ENCODE data around the gene AFTPH. TPM values are rescaled to one million over a fixed set of nuclear protein-coding genes. Genes with fewer than 3 reads are reported as not detected.

AFTPH gene
- total and polyA plus RNA-seq, 7 donors, result 12.0 to 26.8 (median 13.1) TPM

DNA sequence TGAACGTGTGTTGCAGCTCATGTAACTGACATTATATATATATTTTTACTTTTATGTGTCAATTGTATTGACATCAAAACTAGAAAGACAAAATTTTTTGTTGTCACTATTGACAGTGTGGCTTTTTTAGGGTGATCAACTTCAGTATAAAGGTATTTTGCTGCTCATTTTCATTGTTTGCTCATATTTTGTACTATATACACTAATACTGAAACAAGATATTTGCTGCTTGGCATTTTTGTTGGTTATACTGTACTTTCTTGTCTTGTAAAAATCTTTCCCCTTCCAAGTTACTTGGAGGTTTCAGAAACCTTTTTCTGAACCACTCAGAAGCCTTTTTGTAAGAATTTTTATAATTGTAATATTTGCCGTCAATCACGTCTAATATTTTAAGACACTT, 16.5 kb downstream of the AFTPH start:
- Histone ChIP-seq H3K36me3 (ENCODE audit: insufficient read depth in 1 of 2, low read depth in 1 of 2) (no peaks in the 10 kb centered on the region), H3K9me3 (no peaks in the 10 kb centered on the region), H3K27me3 (ENCODE audit: insufficient read depth in 3 of 3, low read length in 2 of 3) (no peaks in the 10 kb centered on the region), H3K4me3 (no peak overlapping the region), H3K4me1 (peaks cover 24% of the 10 kb centered on the region), H3K27ac (no peak overlapping the region)
- WGBS, 3 donors, result 80 to 96% (median 93%) methylated on average over 3 of the region's 3 CpGs
- DNase-seq (no peak), ATAC-seq (no peak)
- intact Hi-C loops (cut with DNase I), result no loop called here
- TF ChIP-seq, protein P1, sequence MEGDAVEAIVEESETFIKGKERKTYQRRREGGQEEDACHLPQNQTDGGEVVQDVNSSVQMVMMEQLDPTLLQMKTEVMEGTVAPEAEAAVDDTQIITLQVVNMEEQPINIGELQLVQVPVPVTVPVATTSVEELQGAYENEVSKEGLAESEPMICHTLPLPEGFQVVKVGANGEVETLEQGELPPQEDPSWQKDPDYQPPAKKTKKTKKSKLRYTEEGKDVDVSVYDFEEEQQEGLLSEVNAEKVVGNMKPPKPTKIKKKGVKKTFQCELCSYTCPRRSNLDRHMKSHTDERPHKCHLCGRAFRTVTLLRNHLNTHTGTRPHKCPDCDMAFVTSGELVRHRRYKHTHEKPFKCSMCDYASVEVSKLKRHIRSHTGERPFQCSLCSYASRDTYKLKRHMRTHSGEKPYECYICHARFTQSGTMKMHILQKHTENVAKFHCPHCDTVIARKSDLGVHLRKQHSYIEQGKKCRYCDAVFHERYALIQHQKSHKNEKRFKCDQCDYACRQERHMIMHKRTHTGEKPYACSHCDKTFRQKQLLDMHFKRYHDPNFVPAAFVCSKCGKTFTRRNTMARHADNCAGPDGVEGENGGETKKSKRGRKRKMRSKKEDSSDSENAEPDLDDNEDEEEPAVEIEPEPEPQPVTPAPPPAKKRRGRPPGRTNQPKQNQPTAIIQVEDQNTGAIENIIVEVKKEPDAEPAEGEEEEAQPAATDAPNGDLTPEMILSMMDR (IDR thresholded peaks at IDR 0.05), result no peak

DNA sequence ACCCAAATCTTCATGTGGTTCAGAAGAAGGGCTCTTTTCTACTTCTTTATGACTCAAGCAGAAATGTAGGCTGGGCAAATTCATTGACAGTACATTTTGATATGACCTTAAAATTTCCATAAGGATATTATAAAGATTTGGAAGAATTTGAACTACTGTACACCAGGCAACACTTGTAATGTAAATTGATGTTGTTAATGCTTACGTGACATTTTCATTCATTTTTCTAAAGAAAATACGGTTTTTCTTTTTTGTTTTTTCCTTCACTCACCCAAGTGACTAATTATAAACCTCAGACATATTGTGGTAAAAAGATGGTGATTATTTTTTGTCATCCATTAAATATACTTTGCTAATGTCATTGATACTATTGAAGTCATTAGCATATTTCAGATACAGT, 17.4 kb downstream of the AFTPH start:
- WGBS, 3 donors, result 94 to 95% (median 95%) methylated on average over 2 of the region's 2 CpGs
- Histone ChIP-seq H3K27ac (no peak overlapping the region), H3K4me3 (no peak overlapping the region), H3K4me1 (peaks cover 24% of the 10 kb centered on the region), H3K9me3 (no peaks in the 10 kb centered on the region), H3K36me3 (ENCODE audit: insufficient read depth in 1 of 2, low read depth in 1 of 2) (no peaks in the 10 kb centered on the region), H3K27me3 (ENCODE audit: insufficient read depth in 3 of 3, low read length in 2 of 3) (no peaks in the 10 kb centered on the region)
- intact Hi-C loops (cut with DNase I), result no loop called here
- DNase-seq, result no peak
- no peak for ATAC-seq
- TF ChIP-seq, protein P1 (IDR thresholded peaks at IDR 0.05), result no peak

DNA sequence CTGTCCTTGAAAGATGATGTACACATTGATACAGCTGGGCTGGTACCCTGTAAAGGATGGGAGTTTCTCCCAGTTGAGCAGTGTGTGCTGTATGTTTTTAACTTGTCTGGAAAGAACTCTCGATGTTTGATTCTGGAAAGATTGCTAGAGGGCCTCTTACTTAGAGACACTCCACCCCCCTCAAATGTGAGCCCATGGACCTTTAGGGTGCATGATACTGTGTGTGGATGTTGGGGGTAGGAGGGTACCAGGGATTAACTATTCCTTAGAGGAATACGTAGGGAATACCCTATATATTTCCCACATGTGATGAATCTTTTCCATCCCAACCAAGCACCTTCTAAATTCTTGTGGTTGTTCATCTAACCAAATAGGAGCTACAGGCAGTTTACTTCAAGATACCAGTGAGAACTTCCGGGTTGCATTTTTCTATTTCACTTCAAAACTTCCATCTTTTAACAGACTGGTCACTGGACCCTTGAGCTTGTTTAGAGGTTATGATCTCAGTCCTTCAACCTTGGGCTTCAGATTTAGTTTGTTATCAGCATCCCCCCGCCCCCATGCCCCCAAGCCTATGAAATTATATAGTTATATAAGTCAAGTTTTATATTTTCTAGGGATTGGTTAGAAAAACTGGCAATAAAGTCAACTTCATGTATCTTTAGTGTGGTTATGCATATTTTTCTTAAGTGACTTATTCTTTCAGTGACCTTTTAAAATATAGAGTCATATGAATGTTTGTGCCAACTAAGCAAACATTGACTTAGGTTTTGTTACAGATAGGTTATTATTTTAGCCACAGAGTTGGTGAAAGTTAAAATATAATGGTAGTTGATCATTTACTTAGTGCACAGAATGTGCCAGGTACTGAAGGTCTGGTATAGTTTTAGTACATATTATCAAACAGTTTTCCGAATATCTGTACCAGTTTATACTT, 18.2 kb downstream of the AFTPH start:
- no peak overlapping the region for H3K4me3 ChIP-seq
- H3K36me3 ChIP-seq (ENCODE audit: insufficient read depth in 1 of 2, low read depth in 1 of 2), result no peaks in the 10 kb centered on the region
- no peak overlapping the region for H3K27ac ChIP-seq
- TF ChIP-seq, protein P1 (IDR thresholded peaks at IDR 0.05), result no peak
- no peak for DNase-seq
- H3K27me3 ChIP-seq (ENCODE audit: insufficient read depth in 3 of 3, low read length in 2 of 3), result no peaks in the 10 kb centered on the region
- peaks cover 24% of the 10 kb centered on the region for H3K4me1 ChIP-seq
- no peaks in the 10 kb centered on the region for H3K9me3 ChIP-seq
- intact Hi-C loops (cut with DNase I), result no loop called here
- WGBS, 3 donors, result 78 to 98% (median 85%) methylated on average over 5 of the region's 5 CpGs
- no peak for ATAC-seq

GRCh38 chr2:64543008-64543697, 19.0 kb downstream of the AFTPH start:
- no peaks in the 10 kb centered on the region for H3K36me3 ChIP-seq (ENCODE audit: insufficient read depth in 1 of 2, low read depth in 1 of 2)
- H3K4me3 ChIP-seq, result no peak overlapping the region
- DNase-seq (no peak), ATAC-seq (no peak)
- intact Hi-C loops (cut with DNase I), result no loop called here
- H3K27ac ChIP-seq, result no peak overlapping the region
- peaks cover 22% of the 10 kb centered on the region for H3K4me1 ChIP-seq
- no peaks in the 10 kb centered on the region for H3K9me3 ChIP-seq
- H3K27me3 ChIP-seq (ENCODE audit: insufficient read depth in 3 of 3, low read length in 2 of 3), result no peaks in the 10 kb centered on the region
- TF ChIP-seq, protein P1 (IDR thresholded peaks at IDR 0.05), result no peak

All from psoas muscle (tissue), 8 donors.